Measurements from ENCODE around the gene TRIML2.

- TF ChIP-seq EZH2 (IDR thresholded peaks at IDR 0.05; ENCODE audit: borderline replicate concordance, low read depth, low read length, poor library complexity, severe bottlenecking), result no peak
- TF ChIP-seq, protein P1, sequence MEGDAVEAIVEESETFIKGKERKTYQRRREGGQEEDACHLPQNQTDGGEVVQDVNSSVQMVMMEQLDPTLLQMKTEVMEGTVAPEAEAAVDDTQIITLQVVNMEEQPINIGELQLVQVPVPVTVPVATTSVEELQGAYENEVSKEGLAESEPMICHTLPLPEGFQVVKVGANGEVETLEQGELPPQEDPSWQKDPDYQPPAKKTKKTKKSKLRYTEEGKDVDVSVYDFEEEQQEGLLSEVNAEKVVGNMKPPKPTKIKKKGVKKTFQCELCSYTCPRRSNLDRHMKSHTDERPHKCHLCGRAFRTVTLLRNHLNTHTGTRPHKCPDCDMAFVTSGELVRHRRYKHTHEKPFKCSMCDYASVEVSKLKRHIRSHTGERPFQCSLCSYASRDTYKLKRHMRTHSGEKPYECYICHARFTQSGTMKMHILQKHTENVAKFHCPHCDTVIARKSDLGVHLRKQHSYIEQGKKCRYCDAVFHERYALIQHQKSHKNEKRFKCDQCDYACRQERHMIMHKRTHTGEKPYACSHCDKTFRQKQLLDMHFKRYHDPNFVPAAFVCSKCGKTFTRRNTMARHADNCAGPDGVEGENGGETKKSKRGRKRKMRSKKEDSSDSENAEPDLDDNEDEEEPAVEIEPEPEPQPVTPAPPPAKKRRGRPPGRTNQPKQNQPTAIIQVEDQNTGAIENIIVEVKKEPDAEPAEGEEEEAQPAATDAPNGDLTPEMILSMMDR (conservative IDR thresholded peaks at IDR 0.05; ENCODE audit: low read depth, low read length), result no peak
These were observed 28.8 kb upstream of the TRIML2 start for GRCh38 chr4:188138227-188138626.
